Measurements from ENCODE around the gene DLG5. TPM values are rescaled to one million over a fixed set of nuclear protein-coding genes. Genes with fewer than 3 reads are reported as not detected.

DLG5 gene
- total RNA-seq, 2 donors from 2014 or later: 9.7 to 13.1 TPM

- peaks cover 9% of the 10 kb centered on the region for H3K4me1 Mint-ChIP-seq
- H3K27me3 Mint-ChIP-seq: peaks cover 32% of the 10 kb centered on the region
- DNase-seq (no peak), ATAC-seq (no peak)
- H3K36me3 Mint-ChIP-seq (ENCODE audit: low read depth): peaks cover 5% of the 10 kb centered on the region
- no peak overlapping the region for H3K4me3 Mint-ChIP-seq
- H3K9me3 ChIP-seq (ENCODE audit: control insufficient read depth, low read length, poor library complexity, severe bottlenecking): no peaks in the 10 kb centered on the region
- H3K27ac Mint-ChIP-seq: no peak overlapping the region
Measured at GRCh38 chr10:77904100-77904840, 22.3 kb downstream of the DLG5 start.

GRCh38 chr10:77902159-77902558 is 24.4 kb downstream of the DLG5 start:
- H3K9me3 ChIP-seq (ENCODE audit: control insufficient read depth, low read length, poor library complexity, severe bottlenecking): no peaks in the 10 kb centered on the region
- no peak for DNase-seq
- no peak for ATAC-seq
- H3K4me1 Mint-ChIP-seq: peaks cover 4% of the 10 kb centered on the region
- peaks cover 5% of the 10 kb centered on the region for H3K36me3 Mint-ChIP-seq (ENCODE audit: low read depth)
- H3K27me3 Mint-ChIP-seq: peaks cover 21% of the 10 kb centered on the region
- H3K27ac Mint-ChIP-seq: no peak overlapping the region
- H3K4me3 Mint-ChIP-seq: no peak overlapping the region

- ATAC-seq: no peak
- Mint-ChIP-seq H3K27me3 (peaks cover 21% of the 10 kb centered on the region), H3K36me3 (ENCODE audit: low read depth) (peaks cover 5% of the 10 kb centered on the region), H3K4me3 (no peak overlapping the region), H3K4me1 (peaks cover 4% of the 10 kb centered on the region), H3K27ac (no peak overlapping the region)
- no peaks in the 10 kb centered on the region for H3K9me3 ChIP-seq (ENCODE audit: control insufficient read depth, low read length, poor library complexity, severe bottlenecking)
- no peak for DNase-seq
Measured at GRCh38 chr10:77901743-77902142, 24.8 kb downstream of the DLG5 start.

- no peak overlapping the region for H3K27ac Mint-ChIP-seq
- H3K9me3 ChIP-seq (ENCODE audit: control insufficient read depth, low read length, poor library complexity, severe bottlenecking): no peaks in the 10 kb centered on the region
- H3K27me3 Mint-ChIP-seq: peaks cover 33% of the 10 kb centered on the region
- no peak overlapping the region for H3K4me3 Mint-ChIP-seq
- ATAC-seq (no peak), DNase-seq (no peak)
- peaks cover 4% of the 10 kb centered on the region for H3K4me1 Mint-ChIP-seq
- peaks cover 7% of the 10 kb centered on the region for H3K36me3 Mint-ChIP-seq (ENCODE audit: low read depth)
Measured at GRCh38 chr10:77899690-77900089, 26.9 kb downstream of the DLG5 start.

- Mint-ChIP-seq H3K27me3 (peaks cover 33% of the 10 kb centered on the region), H3K4me3 (no peak overlapping the region), H3K4me1 (peaks cover 4% of the 10 kb centered on the region), H3K36me3 (ENCODE audit: low read depth) (peaks cover 7% of the 10 kb centered on the region), H3K27ac (no peak overlapping the region)
- H3K9me3 ChIP-seq (ENCODE audit: control insufficient read depth, low read length, poor library complexity, severe bottlenecking): no peaks in the 10 kb centered on the region
- DNase-seq: no peak
- ATAC-seq: no peak
Measured at GRCh38 chr10:77899080-77899477, 27.5 kb downstream of the DLG5 start.

- ATAC-seq (no peak), DNase-seq (no peak)
- Mint-ChIP-seq H3K4me3 (no peak overlapping the region), H3K27me3 (peaks cover 33% of the 10 kb centered on the region), H3K4me1 (peaks cover 4% of the 10 kb centered on the region), H3K27ac (no peak overlapping the region), H3K36me3 (ENCODE audit: low read depth) (peaks cover 7% of the 10 kb centered on the region)
- H3K9me3 ChIP-seq (ENCODE audit: control insufficient read depth, low read length, poor library complexity, severe bottlenecking): no peaks in the 10 kb centered on the region
Measured at GRCh38 chr10:77898323-77899079, 28.1 kb downstream of the DLG5 start.

- Mint-ChIP-seq H3K4me1 (peaks cover 4% of the 10 kb centered on the region), H3K27ac (no peak overlapping the region)
- ATAC-seq: no peak
Measured at GRCh38 chr10:77896058-77896457, 30.5 kb downstream of the DLG5 start.

GRCh38 chr10:77894058-77894457 is 32.5 kb downstream of the DLG5 start:
- no peaks in the 10 kb centered on the region for H3K9me3 ChIP-seq (ENCODE audit: control insufficient read depth, low read length, poor library complexity, severe bottlenecking)
- Mint-ChIP-seq H3K36me3 (ENCODE audit: low read depth) (peaks cover 2% of the 10 kb centered on the region), H3K4me1 (no peaks in the 10 kb centered on the region), H3K27ac (no peak overlapping the region), H3K4me3 (no peak overlapping the region), H3K27me3 (peaks cover 13% of the 10 kb centered on the region)
- no peak for DNase-seq
- no peak for ATAC-seq

More at GRCh38 chr10:77896058-77896457, 30.5 kb downstream of the DLG5 start:
- H3K9me3 ChIP-seq (ENCODE audit: control insufficient read depth, low read length, poor library complexity, severe bottlenecking): no peaks in the 10 kb centered on the region
- DNase-seq: no peak
- Mint-ChIP-seq H3K36me3 (ENCODE audit: low read depth) (peaks cover 7% of the 10 kb centered on the region), H3K4me3 (no peak overlapping the region), H3K27me3 (peaks cover 28% of the 10 kb centered on the region)

GRCh38 chr10:77893386-77893785 is 33.2 kb downstream of the DLG5 start:
- H3K27me3 Mint-ChIP-seq: peaks cover 12% of the 10 kb centered on the region
- no peak for ATAC-seq
- no peaks in the 10 kb centered on the region for H3K4me1 Mint-ChIP-seq
- no peak for DNase-seq
- no peaks in the 10 kb centered on the region for H3K9me3 ChIP-seq (ENCODE audit: control insufficient read depth, low read length, poor library complexity, severe bottlenecking)
- H3K4me3 Mint-ChIP-seq: no peak overlapping the region
- no peak overlapping the region for H3K27ac Mint-ChIP-seq
- peaks cover 2% of the 10 kb centered on the region for H3K36me3 Mint-ChIP-seq (ENCODE audit: low read depth)

- ATAC-seq (no peak), DNase-seq (no peak)
- Mint-ChIP-seq H3K4me3 (no peak overlapping the region), H3K4me1 (no peaks in the 10 kb centered on the region), H3K27ac (no peak overlapping the region), H3K36me3 (ENCODE audit: low read depth) (peaks cover 2% of the 10 kb centered on the region), H3K27me3 (peaks cover 12% of the 10 kb centered on the region)
- no peaks in the 10 kb centered on the region for H3K9me3 ChIP-seq (ENCODE audit: control insufficient read depth, low read length, poor library complexity, severe bottlenecking)
Measured at GRCh38 chr10:77892761-77893160, 33.8 kb downstream of the DLG5 start.

GRCh38 chr10:77892021-77892739 is 34.4 kb downstream of the DLG5 start:
- Mint-ChIP-seq H3K4me1 (no peaks in the 10 kb centered on the region), H3K27ac (no peak overlapping the region), H3K4me3 (no peak overlapping the region), H3K27me3 (peaks cover 12% of the 10 kb centered on the region), H3K36me3 (ENCODE audit: low read depth) (peaks cover 2% of the 10 kb centered on the region)
- DNase-seq (no peak), ATAC-seq (no peak)
- H3K9me3 ChIP-seq (ENCODE audit: control insufficient read depth, low read length, poor library complexity, severe bottlenecking): no peaks in the 10 kb centered on the region

- no peak for ATAC-seq
- Mint-ChIP-seq H3K4me1 (no peaks in the 10 kb centered on the region), H3K36me3 (ENCODE audit: low read depth) (no peaks in the 10 kb centered on the region), H3K4me3 (no peak overlapping the region), H3K27me3 (peaks cover 5% of the 10 kb centered on the region), H3K27ac (no peak overlapping the region)
- DNase-seq: no peak
- H3K9me3 ChIP-seq (ENCODE audit: control insufficient read depth, low read length, poor library complexity, severe bottlenecking): no peaks in the 10 kb centered on the region
Measured at GRCh38 chr10:77890097-77890496, 36.5 kb downstream of the DLG5 start.

- no peak for ATAC-seq
- no peaks in the 10 kb centered on the region for H3K4me1 Mint-ChIP-seq
Measured at GRCh38 chr10:77889277-77889903, 37.2 kb downstream of the DLG5 start.

More at GRCh38 chr10:77889277-77889903, 37.2 kb downstream of the DLG5 start:
- Mint-ChIP-seq H3K27ac (no peak overlapping the region), H3K27me3 (no peaks in the 10 kb centered on the region), H3K4me3 (no peak overlapping the region), H3K36me3 (ENCODE audit: low read depth) (no peaks in the 10 kb centered on the region)
- no peaks in the 10 kb centered on the region for H3K9me3 ChIP-seq (ENCODE audit: control insufficient read depth, low read length, poor library complexity, severe bottlenecking)
- no peak for DNase-seq

Data from T-helper 17 cell (primary cell).